ENCODE data around the gene UTP18. TPM values are rescaled to one million over a fixed set of nuclear protein-coding genes. Genes with fewer than 3 reads are reported as not detected.
"Not testable (repeated sequence)": the region's sequence is repeated elsewhere in the genome, so short reads cannot be mapped to it uniquely, and the experiment has no call there.

The UTP18 gene
- total RNA-seq, 4 donors from 2014 or later, result 14.4 to 25.8 (median 20.6) TPM

DNA sequence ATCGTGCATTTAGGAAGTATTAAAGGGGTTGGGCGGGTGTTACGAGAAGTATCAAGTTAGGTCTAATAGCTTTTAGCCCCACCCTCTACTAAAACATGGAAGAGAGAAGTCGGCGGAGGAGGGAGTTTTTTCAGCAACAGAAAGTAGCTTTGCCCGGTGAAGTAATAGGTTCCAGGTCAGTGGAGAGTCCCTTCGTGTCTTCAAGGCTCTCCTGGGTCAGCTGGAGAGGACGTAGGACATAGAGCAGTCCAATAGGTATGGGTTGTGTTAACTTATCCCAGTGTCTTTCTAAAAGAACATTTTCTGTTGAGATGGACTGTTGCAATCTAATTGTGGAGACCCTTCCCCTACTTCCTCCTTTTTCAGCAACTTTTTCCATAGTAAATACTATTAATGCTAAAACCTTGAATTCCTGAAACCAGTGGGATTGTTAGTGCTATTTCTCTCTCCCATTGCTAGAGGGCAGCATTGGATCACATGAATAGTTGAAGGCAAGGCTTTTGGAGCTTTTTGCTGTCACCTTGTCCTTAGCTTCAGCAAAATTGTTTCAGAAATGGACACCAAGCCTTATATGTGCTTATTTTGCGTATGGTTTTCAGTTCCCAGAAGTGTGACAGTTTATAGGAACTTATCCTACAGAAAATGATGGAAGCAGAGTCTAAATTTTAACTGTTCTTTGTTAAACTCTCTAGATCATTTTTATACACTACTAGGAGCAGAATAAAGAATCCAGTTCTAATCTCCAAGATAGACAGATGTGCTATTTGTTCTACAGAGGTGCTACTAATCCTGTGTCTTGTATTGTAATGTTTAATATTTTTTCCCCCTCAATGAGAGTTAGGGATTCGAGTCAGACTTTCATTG lies 38.4 kb downstream of the UTP18 start:
- H3K36me3 ChIP-seq, result no peaks in the 10 kb centered on the region
- H3K4me3 ChIP-seq, result no peak overlapping the region

GRCh38 chr17:51299859-51300258 lies 39.5 kb downstream of the UTP18 start:
- Histone ChIP-seq H3K27ac (no peak overlapping the region), H3K36me3 (no peaks in the 10 kb centered on the region), H3K27me3 (no peaks in the 10 kb centered on the region), H3K4me3 (no peak overlapping the region), H3K4me1 (no peaks in the 10 kb centered on the region), H3K9me3 (no peaks in the 10 kb centered on the region)
- DNase-seq, result no peak
- TF ChIP-seq CTCF (IDR thresholded peaks at IDR 0.05) (no peak), POLR2A (IDR thresholded peaks at IDR 0.05) (no peak)

More for the DNA sequence above, 38.4 kb downstream of the UTP18 start:
- TF ChIP-seq CTCF (IDR thresholded peaks at IDR 0.05) (peak in 5 of 6 experiments; percentile 20 to 51 (median 49)), POLR2A (IDR thresholded peaks at IDR 0.05) (no peak)
- Histone ChIP-seq H3K9me3 (no peaks in the 10 kb centered on the region), H3K27ac (no peak overlapping the region), H3K27me3 (no peaks in the 10 kb centered on the region), H3K4me1 (no peaks in the 10 kb centered on the region)
- DNase-seq, result no peak

GRCh38 chr17:51305182-51305581 lies 44.8 kb downstream of the UTP18 start:
- H3K4me1 ChIP-seq, result no peaks in the 10 kb centered on the region
- H3K36me3 ChIP-seq, result no peaks in the 10 kb centered on the region
- no peaks in the 10 kb centered on the region for H3K27me3 ChIP-seq
- no peak overlapping the region for H3K4me3 ChIP-seq
- no peak for DNase-seq
- no peaks in the 10 kb centered on the region for H3K9me3 ChIP-seq
- H3K27ac ChIP-seq, result no peak overlapping the region
- no peak for TF ChIP-seq POLR2A (IDR thresholded peaks at IDR 0.05)
- TF ChIP-seq CTCF (IDR thresholded peaks at IDR 0.05), result no peak

DNA sequence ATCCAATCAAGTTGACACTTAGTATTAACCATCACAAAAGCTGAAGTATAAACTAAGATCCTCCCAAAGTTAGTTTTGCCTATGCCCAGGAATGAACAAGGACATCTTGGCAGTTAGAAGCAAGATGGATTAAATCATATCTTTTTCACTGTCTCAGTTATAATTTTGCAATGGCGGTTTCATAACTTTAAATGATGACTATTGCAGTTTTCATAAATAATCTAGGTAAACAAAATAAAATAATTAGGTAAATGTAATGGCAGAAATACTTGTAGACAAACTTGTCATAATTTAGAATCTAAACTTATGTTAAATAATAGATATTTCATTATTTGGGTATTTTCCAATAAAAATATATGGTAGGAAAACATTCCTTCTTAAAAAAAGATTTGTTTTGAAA lies 51.7 kb downstream of the UTP18 start:
- not testable (repeated sequence) for H3K4me1 ChIP-seq, H3K4me3 ChIP-seq, H3K9me3 ChIP-seq, H3K27ac ChIP-seq, H3K27me3 ChIP-seq, DNase-seq, H3K36me3 ChIP-seq

GRCh38 chr17:51319186-51319585 lies 58.8 kb downstream of the UTP18 start:
- TF ChIP-seq POLR2A (IDR thresholded peaks at IDR 0.05), result no peak
- TF ChIP-seq CTCF (IDR thresholded peaks at IDR 0.05), result no peak
- Histone ChIP-seq H3K36me3 (no peaks in the 10 kb centered on the region), H3K9me3 (peaks cover 0 to 8% (median 0%) of the 10 kb centered on the region in 4 donors), H3K4me1 (no peaks in the 10 kb centered on the region), H3K27me3 (no peaks in the 10 kb centered on the region), H3K27ac (no peak overlapping the region), H3K4me3 (no peak overlapping the region)
- no peak for DNase-seq

GRCh38 chr17:51322390-51323029 lies 62.2 kb downstream of the UTP18 start:
- Histone ChIP-seq H3K27me3 (no peaks in the 10 kb centered on the region), H3K4me3 (no peak overlapping the region), H3K36me3 (no peaks in the 10 kb centered on the region), H3K4me1 (no peaks in the 10 kb centered on the region), H3K27ac (no peak overlapping the region), H3K9me3 (peaks cover 0 to 8% (median 0%) of the 10 kb centered on the region in 4 donors)
- no peak for DNase-seq
- TF ChIP-seq CTCF (IDR thresholded peaks at IDR 0.05) (peak in 3 of 6 experiments; percentile 21 to 30 (median 22)), POLR2A (IDR thresholded peaks at IDR 0.05) (no peak)
